Left colon (tissue), 2 donors: ENCODE data around the gene MCM9. TPM values are rescaled to one million over a fixed set of nuclear protein-coding genes. Genes with fewer than 3 reads are reported as not detected.
"Not testable (repeated sequence)": the region's sequence is repeated elsewhere in the genome, so short reads cannot be mapped to it uniquely, and the experiment has no call there.

Experiments
- ATAC-seq: fragments of 200-7000 bp; cut with Tn5 transposase; one replicate; pipeline ENCODE4 v1.9.1; 2020; ENCODE audit warnings: mild to moderate bottlenecking, moderate library complexity
- DNase-seq, 2 donors: peaks; one replicate each; pipeline ENCODE4 v3.0.0-alpha.2; 2020
- intact Hi-C, 2 donors: fragments of 100-400 bp; cut with DNase I in 1 of 2; cut with micrococcal nuclease in 1 of 2; formaldehyde crosslinking; loops; one replicate each; pipeline versions ENCODE4 v1.11.2 to v1.14.0; 2022; cut with DNase I, micrococcal nuclease
- total RNA-seq, 2 donors: library from RNA; stranded (reverse); fragmentation: NEBNext Ultra II Directional; extraction: Animal tissue kit (Norgen Biotek cat#: 25700); gene quantifications; one replicate each; pipeline ENCODE4 v1.2.1, GENCODE V29; 2021
- donor health status: DM: no; HTN: no; CAD: no.
- donor health status: DM: yes; HTN: yes; CAD: no.

Gene MCM9
- total RNA-seq, 2 donors from 2014 or later: 16.2 to 19.0 TPM

DNA sequence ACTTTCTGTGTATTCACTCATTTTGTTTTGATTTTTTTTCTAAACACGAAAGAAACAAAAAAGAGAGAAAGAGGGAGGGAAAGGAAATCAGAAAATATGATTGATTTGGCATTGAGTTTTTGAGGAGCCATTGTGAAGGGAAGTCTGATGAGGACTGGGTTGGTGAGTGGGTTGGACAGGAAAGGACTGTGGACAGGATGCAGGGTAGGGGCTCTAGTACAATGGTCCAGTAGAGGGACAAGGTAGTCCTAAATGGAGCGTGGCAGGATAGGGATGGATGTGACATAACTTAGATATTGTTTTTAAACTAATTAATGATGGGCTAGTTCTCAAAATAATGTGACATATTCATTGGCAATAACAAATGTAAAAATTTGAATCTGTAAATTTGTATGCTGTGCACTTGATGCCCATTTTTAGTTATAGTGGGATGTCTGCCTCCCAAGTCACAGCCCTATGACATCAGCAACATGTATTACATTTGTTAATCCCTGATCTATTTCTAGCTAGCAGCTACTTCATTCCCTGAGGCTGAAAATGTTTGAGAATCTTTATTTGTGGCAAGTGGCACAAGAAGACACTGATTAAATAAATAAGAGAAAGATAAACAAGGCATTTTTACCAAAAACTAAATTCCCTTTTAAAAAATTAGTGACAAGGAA is 105.0 kb downstream of the MCM9 start:
- intact Hi-C loops: no loop called here
- ATAC-seq: no peak
- DNase-seq: no peak

DNA sequence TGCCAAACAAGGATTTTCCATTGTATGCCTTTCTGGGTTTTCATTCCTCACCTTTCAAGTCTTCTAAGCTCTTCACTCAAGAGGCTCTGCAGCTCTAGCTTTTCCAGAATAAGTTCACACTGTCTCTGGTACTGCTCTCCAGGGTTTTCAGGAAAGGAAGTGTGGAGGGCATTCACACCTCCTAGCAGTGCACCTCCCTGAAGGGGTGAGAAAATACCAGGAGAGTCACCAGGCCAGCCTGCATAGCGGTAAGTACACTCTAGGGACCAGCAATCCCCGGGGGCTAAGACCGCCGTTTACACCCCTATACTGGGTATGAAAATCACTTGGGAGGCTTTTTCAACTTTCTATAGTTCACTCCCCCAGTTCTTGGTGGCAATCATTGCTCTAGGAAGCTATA is 108.9 kb downstream of the MCM9 start:
- no peak for DNase-seq
- intact Hi-C loops: no loop called here
- ATAC-seq: no peak

DNA sequence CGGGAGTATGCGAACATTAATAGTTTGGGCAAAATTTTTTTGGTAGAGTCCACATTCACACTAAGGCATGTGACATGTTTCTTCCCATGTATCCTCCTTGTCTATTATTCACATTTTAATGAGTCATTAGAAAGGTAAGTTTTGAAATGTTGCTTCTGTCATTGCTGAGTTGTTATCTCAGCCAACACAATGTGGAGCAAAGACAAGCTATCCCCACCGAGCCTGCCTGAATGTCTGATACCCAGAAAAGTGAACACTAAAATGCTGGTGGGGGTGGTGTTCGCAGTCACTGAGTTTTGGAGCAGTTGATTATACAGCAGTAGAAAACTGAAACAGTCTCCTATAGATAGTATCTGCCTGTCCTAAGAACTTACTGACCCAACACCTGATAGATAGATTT is 109.3 kb downstream of the MCM9 start:
- ATAC-seq: no peak
- intact Hi-C loops: no loop called here
- DNase-seq: no peak

DNA sequence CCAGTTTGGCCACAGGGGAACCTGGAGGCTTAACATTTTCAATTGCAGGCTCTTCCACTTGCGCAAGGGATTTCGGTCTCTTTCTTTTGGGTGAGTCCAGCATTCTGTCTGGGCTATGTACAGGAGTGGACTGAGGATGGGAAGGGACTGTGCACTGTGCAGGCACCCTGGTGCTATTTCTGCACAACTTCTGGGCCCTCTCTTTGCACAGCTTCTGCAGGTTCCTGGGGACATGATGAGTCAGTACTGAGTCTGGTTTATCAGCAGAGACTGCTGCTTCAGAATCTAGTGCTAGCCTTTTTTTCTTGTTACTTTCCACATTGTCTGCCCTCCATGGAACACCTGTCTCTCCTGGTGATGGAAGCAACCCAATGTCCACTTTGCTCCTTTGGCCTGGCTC is 119.5 kb downstream of the MCM9 start:
- ATAC-seq (no peak), DNase-seq (no peak)
- intact Hi-C loops: no loop called here

DNA sequence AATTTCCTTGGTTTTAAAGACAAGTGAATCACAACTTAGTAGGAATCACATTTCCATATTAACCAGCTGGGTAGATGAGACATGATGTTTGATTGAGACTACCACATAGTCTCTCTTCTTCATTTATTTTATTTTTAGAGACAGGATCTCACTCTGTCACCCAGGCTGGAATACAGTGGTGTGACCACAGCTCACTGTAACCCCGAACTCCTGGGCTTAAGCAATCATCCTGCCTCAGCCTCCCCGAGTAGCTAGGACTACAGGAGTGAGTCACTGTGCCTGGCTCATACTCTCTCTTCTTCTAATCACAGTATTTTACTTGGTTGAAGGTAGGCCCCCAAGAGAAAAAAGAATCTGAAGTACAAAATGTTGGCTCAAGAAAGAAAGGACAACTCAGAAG is 121.2 kb downstream of the MCM9 start:
- DNase-seq (no peak), ATAC-seq (no peak)
- intact Hi-C loops: no loop called here

DNA sequence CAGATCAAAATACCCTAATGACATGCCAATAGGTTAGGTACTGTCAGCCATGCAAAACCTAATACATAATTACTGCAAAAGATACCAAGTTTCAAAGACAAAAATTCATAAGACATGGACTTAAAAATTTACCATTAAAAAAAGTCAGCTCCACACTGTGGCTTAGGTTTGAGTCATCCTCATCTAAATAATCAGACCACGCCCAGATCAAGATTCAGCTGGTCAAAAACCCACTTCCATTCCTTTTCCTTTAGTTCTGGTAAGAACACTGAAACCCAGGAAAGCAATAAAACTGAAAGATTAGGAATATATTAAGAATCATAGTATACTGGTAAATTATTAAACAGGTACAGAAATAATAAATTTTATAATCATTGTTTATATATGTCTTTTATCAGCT is 122.0 kb downstream of the MCM9 start:
- ATAC-seq: no peak
- intact Hi-C loops: no loop called here
- no peak for DNase-seq

DNA sequence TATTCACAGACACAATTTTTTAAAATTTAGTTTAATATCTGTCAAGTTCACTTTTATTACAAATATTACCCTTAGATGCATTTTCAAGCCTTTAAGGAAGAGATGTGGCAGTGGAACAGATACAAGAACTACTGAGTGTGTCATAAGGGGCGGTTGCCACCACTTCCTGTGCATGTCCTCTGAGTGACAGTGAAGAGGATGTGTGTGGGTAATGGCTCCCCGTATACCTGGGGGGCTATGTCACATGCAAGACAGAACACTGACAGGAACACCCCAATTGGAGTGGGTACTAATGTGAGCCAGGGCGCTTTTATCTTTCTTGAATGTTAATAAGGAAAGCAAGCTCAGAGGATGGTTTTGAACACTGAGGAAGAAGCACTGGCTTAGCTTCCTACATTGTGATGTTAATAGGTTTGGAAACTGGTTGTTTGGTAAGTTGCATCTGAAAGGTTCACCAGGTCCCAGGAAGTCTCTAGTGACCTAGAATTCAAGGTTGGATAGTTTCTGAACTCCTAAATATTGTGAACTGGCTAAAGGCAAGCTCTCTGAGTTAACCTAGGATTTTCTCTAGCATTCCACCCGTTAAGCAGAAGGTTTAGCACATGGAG is 124.4 kb downstream of the MCM9 start:
- DNase-seq (peak; percentile 19 to 34), ATAC-seq (peak; percentile 48)
- intact Hi-C loops: no loop called here

DNA sequence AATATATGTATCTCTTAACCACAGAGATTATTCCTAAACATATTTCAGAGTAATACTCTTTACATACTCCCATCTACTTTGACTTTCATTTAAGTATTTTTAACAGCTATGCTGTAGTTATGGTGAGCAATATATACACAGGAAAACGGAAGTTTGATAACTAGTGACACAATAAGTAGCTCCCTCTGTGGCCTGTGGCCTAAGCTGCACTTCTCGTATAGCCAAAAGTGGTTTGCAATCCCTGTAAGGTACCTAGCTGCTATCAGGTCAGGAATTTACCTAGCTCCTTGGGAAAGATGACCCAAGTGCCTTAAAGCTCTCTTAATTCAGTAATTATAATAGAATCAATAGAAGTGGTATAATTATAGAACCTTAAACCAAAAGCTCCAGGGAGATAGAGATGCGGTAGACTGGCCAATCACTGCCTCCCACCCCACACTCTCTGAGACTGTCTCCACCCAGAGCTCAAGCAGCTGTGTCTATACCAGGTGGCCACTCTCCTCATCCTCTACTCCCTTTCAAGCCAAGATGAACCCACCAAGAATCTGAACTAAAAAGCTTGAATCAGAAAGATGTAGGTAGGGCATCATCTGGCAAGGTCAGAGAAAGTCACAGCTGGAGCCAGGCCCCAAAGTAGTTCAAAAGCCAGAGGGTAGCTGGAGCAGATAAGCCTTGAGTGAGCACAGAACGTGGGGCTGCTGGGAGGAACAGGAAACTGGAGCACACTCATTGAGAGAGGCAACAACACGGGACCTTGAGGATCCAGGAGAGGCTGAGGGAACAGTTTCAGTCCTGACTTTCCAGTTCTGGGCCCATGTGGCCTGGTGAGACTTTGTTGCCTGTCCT is 125.9 kb downstream of the MCM9 start:
- intact Hi-C loops: no loop called here
- ATAC-seq: no peak
- DNase-seq: no peak

DNA sequence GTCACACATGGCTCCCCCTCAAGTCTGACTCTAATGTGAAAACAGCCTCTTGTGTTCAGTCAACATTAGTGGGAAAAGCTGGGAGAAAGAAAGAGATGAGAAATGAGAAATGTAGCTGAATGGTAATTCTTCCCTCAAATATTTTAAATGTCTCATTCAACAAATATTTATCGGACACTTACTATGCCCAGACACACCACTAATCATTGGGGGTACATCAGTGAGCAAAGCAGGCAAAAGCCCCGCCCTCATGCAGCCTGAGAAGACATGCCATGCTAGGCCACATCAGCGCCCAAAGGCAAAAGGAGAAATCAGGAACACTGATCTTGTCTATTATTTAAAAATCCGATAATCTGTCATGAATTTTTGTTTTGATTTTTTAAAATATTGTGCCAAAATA is 130.9 kb downstream of the MCM9 start:
- no peak for DNase-seq
- intact Hi-C loops: no loop called here
- no peak for ATAC-seq

DNA sequence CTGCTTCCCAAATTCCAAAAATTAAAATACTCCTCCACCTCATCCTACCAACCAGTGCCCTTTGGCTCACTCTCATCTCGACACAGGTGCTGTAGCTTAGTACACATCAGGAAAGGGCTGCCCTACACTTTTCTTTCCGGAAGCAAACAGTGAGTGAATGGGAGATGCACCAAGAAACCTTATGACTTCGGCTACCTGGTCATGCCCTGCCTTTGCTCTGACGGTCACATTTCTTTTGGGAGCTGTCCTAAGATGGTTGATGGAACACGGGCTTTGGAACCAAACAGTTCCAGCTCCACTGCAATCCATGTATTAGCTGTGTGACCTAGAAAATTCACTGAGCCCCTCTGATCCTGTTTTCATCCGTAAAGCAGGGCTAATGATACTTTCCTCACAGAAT is 133.7 kb downstream of the MCM9 start:
- ATAC-seq (no peak), DNase-seq (no peak)
- intact Hi-C loops: no loop called here

DNA sequence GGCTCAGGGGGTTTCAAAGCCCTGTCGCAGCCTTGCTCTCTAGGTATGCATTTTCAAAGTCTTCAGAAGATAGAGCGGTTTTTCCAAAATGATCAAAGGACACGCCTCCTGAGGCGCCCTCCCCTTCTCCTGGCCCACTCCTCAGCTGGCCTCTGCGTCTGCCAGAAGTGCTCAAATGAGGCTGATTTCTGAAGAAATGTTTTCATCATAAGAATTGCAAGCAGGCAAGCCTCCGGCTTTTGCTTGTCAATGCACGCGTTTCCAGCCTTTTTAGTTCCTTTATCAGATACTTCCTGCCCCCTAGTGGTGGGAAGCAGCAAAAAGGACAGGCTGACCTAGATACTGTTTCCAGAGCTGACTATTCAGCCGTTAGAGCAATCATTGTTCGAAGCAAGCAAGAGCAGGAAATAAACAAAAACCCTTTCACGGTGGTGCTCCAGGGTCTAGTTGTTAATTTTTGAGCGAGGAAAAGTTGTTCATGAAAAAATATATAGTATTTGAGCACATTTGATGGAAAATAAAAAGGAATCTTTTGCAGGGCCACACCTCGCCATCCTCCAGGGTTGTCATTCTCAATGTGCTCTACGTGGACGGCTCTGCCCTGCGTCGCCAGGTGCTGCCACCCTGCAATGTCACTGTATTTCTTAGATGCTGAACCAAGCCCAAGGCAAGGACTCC is 134.4 kb downstream of the MCM9 start:
- intact Hi-C loops: no loop called here
- ATAC-seq (peak; percentile 87), DNase-seq (peak; percentile 69 to 85)

DNA sequence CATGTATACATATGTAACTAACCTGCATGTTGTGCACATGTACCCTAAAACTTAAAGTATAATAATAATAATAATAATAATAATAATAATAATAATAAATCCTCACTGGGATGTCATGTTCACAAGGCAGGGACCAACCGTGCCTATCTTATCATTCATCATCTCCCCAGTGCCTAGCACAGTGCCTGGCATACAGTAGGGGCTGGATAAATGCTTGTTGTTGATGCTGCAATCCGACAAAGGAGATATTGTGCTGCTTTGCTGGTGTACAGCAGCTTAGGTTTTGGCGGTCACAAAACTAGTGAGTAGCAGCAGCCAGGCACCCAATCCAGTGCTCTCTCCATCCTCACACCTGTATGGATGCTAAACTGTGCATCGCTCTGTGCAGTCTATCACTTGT is 135.1 kb downstream of the MCM9 start:
- no peak for DNase-seq
- intact Hi-C loops: no loop called here
- no peak for ATAC-seq

DNA sequence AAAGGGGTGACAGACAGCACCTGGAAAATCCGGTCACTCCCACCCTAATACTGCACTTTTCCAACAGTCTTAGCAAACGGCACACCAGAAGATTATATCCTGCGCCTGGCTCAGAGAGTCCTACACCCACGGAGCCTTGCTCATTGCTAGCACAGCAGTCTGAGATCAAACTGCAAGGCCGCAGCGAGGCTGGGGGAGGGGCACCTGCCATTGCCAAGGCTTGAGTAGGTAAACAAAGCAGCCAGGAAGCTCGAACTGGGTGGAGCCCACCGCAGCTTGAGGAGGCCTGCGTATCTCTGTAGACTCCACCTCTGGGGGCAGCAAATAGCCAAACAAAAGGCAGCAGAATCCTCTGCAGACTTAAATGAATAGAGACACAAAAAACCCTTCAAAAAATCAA is 138.4 kb downstream of the MCM9 start:
- peak; percentile 39 to 76 for DNase-seq
- ATAC-seq, intact Hi-C loops: not testable (repeated sequence)

DNA sequence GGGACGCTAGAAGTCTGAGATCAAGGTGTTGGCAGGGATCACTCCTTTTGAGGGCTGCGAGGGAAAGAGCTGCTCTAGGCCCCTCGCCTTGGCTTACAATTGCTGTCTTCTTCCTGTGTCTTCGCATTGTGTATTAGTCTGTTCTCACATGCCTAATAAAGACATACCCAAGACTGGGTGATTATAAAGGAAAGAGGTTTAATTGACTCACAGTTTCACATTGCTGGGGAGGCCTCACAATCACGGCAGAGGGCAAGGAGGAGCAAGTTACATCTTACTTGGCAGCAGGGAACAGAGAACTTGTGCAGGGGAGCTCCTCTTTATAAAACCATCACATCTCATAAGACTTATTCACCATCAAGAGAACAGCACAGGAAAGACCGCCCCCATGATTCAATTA is 143.5 kb downstream of the MCM9 start:
- DNase-seq (no peak), ATAC-seq (no peak)
- intact Hi-C loops: no loop called here

DNA sequence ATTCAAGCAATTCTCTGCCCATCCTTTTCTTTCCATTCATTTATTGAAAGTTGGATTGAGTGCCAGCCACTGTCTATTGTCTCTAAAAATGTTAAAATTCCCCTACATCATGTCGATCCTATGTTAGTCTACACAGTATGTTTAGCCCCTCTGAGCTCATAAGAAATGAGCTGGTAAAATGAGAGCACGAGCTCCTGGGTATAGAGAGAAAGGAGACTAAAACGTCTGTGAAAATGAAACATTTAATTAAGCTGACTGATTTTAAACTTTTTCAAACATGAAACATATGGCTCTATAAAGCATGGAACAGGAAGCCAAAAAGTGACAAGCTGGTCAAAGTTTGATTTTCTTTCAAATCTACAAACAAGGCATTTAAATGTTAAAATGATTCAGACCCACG is 145.0 kb downstream of the MCM9 start:
- intact Hi-C loops: no loop called here
- DNase-seq (no peak), ATAC-seq (no peak)

DNA sequence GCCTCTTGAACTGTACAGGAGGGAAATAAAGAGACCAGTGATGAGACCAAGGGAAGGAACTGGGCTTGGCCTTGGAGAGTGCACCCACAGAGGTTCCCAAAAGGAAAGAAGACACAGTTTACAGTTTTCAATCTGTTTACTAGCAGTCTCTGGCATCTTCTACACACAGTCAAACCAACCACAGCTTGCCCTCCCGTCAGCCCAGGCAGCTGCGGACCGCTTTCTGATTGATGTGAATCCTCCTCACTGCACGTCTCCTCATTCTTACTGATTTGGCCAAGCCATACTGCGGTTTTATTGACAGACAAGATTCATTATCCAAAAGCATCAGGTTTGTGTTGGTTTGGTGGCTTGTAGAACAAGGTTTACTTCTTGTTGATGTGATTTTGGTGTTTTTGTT is 145.5 kb downstream of the MCM9 start:
- intact Hi-C loops: no loop called here
- ATAC-seq: no peak
- DNase-seq: no peak

DNA sequence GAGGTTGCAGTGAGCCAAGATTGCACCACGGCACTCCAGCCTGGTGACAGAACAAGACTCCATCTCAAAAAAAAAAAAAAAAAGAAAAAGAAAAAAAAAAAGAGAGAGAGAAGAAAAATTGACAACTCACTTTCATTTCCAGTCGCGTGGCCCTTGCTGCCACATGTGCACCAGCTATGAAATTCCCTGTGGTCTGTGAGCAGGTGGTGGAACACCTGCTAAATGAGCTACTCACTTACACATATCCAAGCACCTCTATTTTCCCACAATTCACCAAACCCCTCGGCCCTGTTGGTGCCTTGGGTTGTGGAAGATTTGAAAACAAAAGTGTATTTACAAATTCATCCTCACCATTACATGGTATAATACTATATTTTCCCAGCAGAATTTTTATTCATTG is 146.3 kb downstream of the MCM9 start:
- intact Hi-C loops: no loop called here
- ATAC-seq: no peak
- DNase-seq: no peak

DNA sequence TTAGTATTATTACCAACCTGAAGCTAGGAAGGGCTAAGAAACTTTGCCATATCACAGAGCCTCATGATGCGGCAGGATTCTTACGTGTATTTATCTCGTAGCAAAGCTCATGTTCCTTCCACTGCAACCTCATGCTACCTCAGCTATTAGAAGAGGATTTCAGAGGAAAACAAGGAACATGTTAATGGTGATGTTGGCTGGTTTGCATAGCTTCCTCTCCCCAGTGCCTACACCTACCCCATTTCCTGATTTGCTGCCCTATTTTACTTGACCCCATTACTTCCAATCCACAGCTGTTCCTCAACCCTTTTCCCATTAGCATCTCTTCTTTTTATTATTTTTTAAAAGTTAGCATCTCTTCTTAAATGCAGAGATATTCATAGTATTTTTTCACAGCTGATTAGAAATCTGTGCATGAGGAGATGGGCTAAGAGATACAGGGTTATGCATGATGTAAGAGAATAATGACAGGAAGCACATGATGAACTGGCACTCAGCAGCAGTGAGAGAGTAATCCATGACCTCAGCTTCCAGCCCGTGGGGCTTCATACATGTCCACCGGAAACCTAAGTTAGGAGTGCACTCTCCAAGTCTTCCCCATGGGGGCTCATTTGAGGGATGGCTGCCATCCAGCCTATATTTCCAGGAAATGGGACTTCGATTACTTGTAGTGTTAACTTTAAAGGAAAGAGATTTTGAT is 147.1 kb downstream of the MCM9 start:
- ATAC-seq (no peak), DNase-seq (no peak)
- intact Hi-C loops: no loop called here
